Endothelial cell of hepatic sinusoid (primary cell): ENCODE data around the gene CD40LG.

Experiments used
- in situ Hi-C: cut with HindIII; loops from 2 replicates; pipeline ENCODE4 v1.10.0; 2017; ENCODE audit warnings: low sequenced_read_pairs

Gene CD40LG

DNA sequence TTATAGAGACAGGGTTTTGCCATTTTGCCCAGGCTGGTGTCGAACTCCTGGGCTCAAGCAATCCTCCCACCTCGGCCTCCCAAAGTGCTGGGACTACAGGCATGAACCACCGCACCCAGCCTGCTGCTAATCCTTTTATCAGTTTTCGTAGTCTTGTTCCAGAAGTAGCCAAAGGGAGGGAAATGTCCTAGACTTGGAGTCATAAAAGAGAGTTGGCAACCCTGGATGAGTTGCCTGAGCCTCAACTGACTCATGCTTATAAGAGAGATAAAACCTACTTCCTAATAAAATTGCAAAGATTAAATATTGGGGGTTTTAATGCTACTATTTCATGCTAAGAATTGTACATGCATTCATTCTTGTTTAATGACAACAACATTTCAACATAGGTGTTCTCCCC is 44.3 kb downstream of the CD40LG start:
- in situ Hi-C loops: no loop called here

DNA sequence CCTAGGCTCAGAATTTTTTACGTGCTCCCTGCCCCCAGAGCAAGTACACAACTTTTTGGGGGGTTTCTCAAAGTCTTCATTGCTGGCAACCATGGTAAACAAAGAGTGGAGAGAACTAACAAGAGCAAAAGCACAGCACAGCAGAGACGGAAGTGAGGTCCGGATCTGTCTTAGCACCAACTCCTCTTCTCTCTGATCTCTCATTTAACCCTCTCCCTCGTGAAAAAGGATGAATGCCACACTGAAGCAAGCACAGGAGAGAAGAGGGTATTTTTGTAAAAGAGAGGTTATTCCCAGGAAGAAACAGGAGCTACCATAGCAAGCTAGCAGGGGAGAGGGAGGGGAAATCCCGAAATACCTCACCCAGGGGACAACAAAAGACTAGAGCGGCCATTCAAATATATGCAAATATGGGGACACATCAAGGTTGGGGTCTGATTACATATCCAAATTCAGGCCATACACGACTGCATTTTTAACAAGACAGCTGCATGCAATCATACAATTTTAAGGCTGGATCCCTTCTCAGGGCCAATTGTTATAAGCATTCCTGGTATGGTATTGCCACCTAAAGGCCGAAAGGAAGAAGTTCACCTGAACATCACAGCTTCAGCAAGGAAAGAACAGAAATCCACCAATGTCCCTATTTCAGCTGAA is 46.6 kb downstream of the CD40LG start:
- in situ Hi-C loops: no loop called here

DNA sequence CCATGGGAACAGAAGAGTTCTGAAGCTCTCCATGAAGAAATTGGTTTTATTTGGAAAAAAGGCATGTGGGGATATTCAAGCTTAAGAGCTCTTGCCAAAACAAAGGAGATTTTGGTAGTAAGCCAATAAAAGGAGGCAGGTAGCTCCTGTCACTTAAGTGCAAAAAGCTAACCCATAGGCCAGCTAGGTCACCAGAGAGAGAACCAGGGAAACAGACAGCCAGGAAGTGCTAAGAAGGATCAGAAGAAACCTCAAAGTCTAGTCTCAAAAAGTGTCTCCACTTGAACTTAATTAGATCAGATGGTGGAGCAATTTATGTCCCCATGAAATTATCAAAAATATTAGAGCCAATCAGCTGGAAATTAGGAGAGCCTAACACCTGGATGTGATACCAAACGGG is 49.2 kb downstream of the CD40LG start:
- in situ Hi-C loops: no loop called here

DNA sequence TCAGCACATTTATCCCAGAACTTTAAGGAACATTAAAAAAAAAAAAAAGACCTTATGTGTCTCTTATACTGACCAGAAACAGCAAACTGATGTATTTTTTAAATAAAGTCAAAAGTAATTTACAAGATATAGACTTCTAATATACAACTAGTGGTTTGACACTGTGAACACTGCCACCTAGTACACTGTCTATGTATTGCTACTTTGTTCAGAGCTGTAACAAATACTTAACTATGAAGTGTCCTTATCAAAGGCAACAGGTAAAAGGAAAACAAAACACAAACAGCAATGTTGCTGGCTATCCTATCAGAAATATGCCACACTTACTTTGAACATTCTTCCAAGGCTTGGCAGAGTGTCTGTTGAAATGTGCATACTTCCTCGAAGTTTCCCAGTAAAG is 60.4 kb downstream of the CD40LG start:
- in situ Hi-C loops: no loop called here
